Smooth muscle cell (in vitro differentiated cells): ENCODE data around the gene RETREG2. TPM values are rescaled to one million over a fixed set of nuclear protein-coding genes. Genes with fewer than 3 reads are reported as not detected.

ENCODE experiments used
- DNase-seq: peaks from one replicate; lab custom pipeline; 2025; ENCODE audit not compliant: unreplicated experiment; lab: John Stamatoyannopoulos, UW
- H2AFZ ChIP-seq: fragments of 200-600 bp; sonication (generic); 2 replicates; pipeline ENCODE4 v1.6.0; 2016; ENCODE audit warnings: antibody characterized with exemption, low read depth, mild to moderate bottlenecking
- H3F3A ChIP-seq: fragments of 200-600 bp; sonication (generic); 2 replicates; pipeline ENCODE4 v1.6.0; 2017; ENCODE audit warnings: antibody characterized with exemption, low read depth
- H3K27ac ChIP-seq: fragments of 200-600 bp; sonication (generic); 2 replicates; pipeline ENCODE4 v1.5.1; 2016; ENCODE audit warnings: low read depth, mild to moderate bottlenecking
- H3K27me3 ChIP-seq: fragments of 200-600 bp; sonication (generic); 2 replicates; pipeline ENCODE4 v1.6.1; 2016; ENCODE audit warnings: low read depth, mild to moderate bottlenecking
- H3K36me3 ChIP-seq: fragments of 200-600 bp; sonication (generic); 2 replicates; pipeline ENCODE4 v1.5.1; 2016; ENCODE audit warnings: low read depth
- H3K4me1 ChIP-seq: fragments of 200-600 bp; sonication (generic); 2 replicates; pipeline ENCODE4 v1.5.1; 2016; ENCODE audit warnings: low read depth
- H3K4me2 ChIP-seq: fragments of 200-600 bp; sonication (generic); 2 replicates; pipeline ENCODE4 v1.6.0; 2016; ENCODE audit warnings: mild to moderate bottlenecking
- H3K4me3 ChIP-seq: fragments of 200-600 bp; sonication (generic); 2 replicates; pipeline ENCODE4 v1.5.1; 2016; ENCODE audit warnings: mild to moderate bottlenecking
- H3K79me2 ChIP-seq: fragments of 200-600 bp; sonication (generic); 2 replicates; pipeline ENCODE4 v1.6.0; 2016; ENCODE audit warnings: low read depth, mild to moderate bottlenecking
- H3K9ac ChIP-seq: fragments of 200-600 bp; sonication (generic); 2 replicates; pipeline ENCODE4 v1.6.0; 2016; ENCODE audit warnings: low read depth
- H3K9me3 ChIP-seq: fragments of 200-600 bp; sonication (generic); replicated peaks from 2 replicates; pipeline ENCODE4 v1.5.1; 2016; ENCODE audit warnings: low read depth
- H4K20me1 ChIP-seq: fragments of 200-600 bp; sonication (generic); 2 replicates; pipeline ENCODE4 v1.6.0; 2016; ENCODE audit warnings: low read depth
- CTCF ChIP-seq: fragments of 200-600 bp; sonication (generic); IDR thresholded peaks from 2 replicates; pipeline ENCODE4 v1.5.1; 2017; ENCODE audit warnings: borderline replicate concordance, mild to moderate bottlenecking, antibody characterized with exemption; ENCODE audit not compliant: insufficient read depth, poor library complexity, severe bottlenecking
- WGBS: methylation state at CpG from one replicate; pipeline ENCODE4 v1.1.7; 2016; ENCODE audit warnings: low lambda C conversion rate; 5-methylcytosine and 5-hydroxymethylcytosine counted together
- polyA plus RNA-seq: library from polyadenylated mRNA; unstranded; fragments of >200 nt; fragmentation: Nextera tagmentation; extraction: Ambion mirVana; gene quantifications from 2 replicates; pipeline ENCODE4 v1.2.1, GENCODE V29; 2016
- total RNA-seq: library from RNA; depleted of rRNA; stranded (reverse); fragments of >200 nt; gene quantifications from 2 replicates; pipeline ENCODE4 v1.2.3, GENCODE V29; 2014

The RETREG2 gene
- total and polyA plus RNA-seq, 2 experiments from 2014 or later = 48.7 to 57.2 TPM

- H4K20me1 ChIP-seq = peaks cover 8% of the 10 kb centered on the region
- no peak for TF ChIP-seq CTCF
- H2AFZ ChIP-seq = peak overlapping the region; percentile 50
- peaks cover 19% of the 10 kb centered on the region for H3K36me3 ChIP-seq
- H3K27ac ChIP-seq = peak overlapping the region; percentile 96
- peaks cover 18% of the 10 kb centered on the region for H3K4me1 ChIP-seq
- H3K27me3 ChIP-seq = no peaks in the 10 kb centered on the region
- H3F3A ChIP-seq = peaks cover 7% of the 10 kb centered on the region
- H3K9me3 ChIP-seq = no peaks in the 10 kb centered on the region
- under 1% methylated on average over 24 of the region's 24 CpGs for WGBS
- H3K79me2 ChIP-seq = peaks cover 46% of the 10 kb centered on the region
- peak overlapping the region; percentile 96 for H3K9ac ChIP-seq
- H3K4me2 ChIP-seq = peak overlapping the region; percentile 99
- H3K4me3 ChIP-seq = peak overlapping the region; percentile 99
- no peak for DNase-seq
Observed at GRCh38 chr2:219230059-219230540, 52.0 kb downstream of the RETREG2 start.

GRCh38 chr2:219234331-219234730 lies 56.3 kb downstream of the RETREG2 start:
- peaks cover 19% of the 10 kb centered on the region for H3K36me3 ChIP-seq
- no peak overlapping the region for H3K9ac ChIP-seq
- H3K4me3 ChIP-seq = no peak overlapping the region
- no peak overlapping the region for H2AFZ ChIP-seq
- peaks cover 21% of the 10 kb centered on the region for H3K79me2 ChIP-seq
- DNase-seq = no peak
- 96% methylated on average over 3 of the region's 3 CpGs for WGBS
- H3K27me3 ChIP-seq = no peaks in the 10 kb centered on the region
- H4K20me1 ChIP-seq = no peaks in the 10 kb centered on the region
- no peak overlapping the region for H3K4me2 ChIP-seq
- TF ChIP-seq CTCF = no peak
- H3K4me1 ChIP-seq = peaks cover 9% of the 10 kb centered on the region
- peaks cover 7% of the 10 kb centered on the region for H3F3A ChIP-seq
- H3K9me3 ChIP-seq = no peaks in the 10 kb centered on the region
- H3K27ac ChIP-seq = no peak overlapping the region

Other genes with a start within 250 kb of the RETREG2 start
- gene CDK5R2, start 218.6 kb upstream of the RETREG2 start, total RNA-seq = not detected in 2 replicates
- 0.62 TPM in 1 of 2 replicates, not detected in the other for gene CDK5R2, start 218.6 kb upstream of the RETREG2 start, polyA plus RNA-seq
- gene FEV, start 193.1 kb upstream of the RETREG2 start, total RNA-seq = not detected in 2 replicates
- not detected in 2 replicates for gene FEV, start 193.1 kb upstream of the RETREG2 start, polyA plus RNA-seq
- not detected in 2 replicates for gene CRYBA2, start 184.9 kb upstream of the RETREG2 start, total RNA-seq
- not detected in 2 replicates for gene CRYBA2, start 184.9 kb upstream of the RETREG2 start, polyA plus RNA-seq
- gene CFAP65, start 136.8 kb upstream of the RETREG2 start, total RNA-seq = not detected in 2 replicates
- not detected in 2 replicates for gene CFAP65, start 136.8 kb upstream of the RETREG2 start, polyA plus RNA-seq
- gene IHH, start 117.4 kb upstream of the RETREG2 start, total RNA-seq = 0.09 TPM in 1 of 2 replicates, not detected in the other
- not detected in 2 replicates for gene IHH, start 117.4 kb upstream of the RETREG2 start, polyA plus RNA-seq
- 6.0 and 13.6 TPM in 2 replicates for gene NHEJ1, start 17.5 kb upstream of the RETREG2 start, total RNA-seq
- gene NHEJ1, start 17.5 kb upstream of the RETREG2 start, polyA plus RNA-seq = 8.5 and 8.6 TPM in 2 replicates
- gene SLC23A3, start 8.2 kb upstream of the RETREG2 start, total RNA-seq = not detected in 2 replicates
- gene SLC23A3, start 8.2 kb upstream of the RETREG2 start, polyA plus RNA-seq = 0.40 TPM in 1 of 2 replicates, not detected in the other
- 11.6 and 14.8 TPM in 2 replicates for gene CNPPD1, start 1.4 kb upstream of the RETREG2 start, total RNA-seq
- gene CNPPD1, start 1.4 kb upstream of the RETREG2 start, polyA plus RNA-seq = 26.0 and 35.3 TPM in 2 replicates
- 19.1 and 29.7 TPM in 2 replicates for gene ZFAND2B, start 28.5 kb downstream of the RETREG2 start, total RNA-seq
- 48.3 and 56.3 TPM in 2 replicates for gene ZFAND2B, start 28.5 kb downstream of the RETREG2 start, polyA plus RNA-seq
- gene ABCB6, start 40.7 kb downstream of the RETREG2 start, total RNA-seq = 18.2 and 29.0 TPM in 2 replicates
- 41.3 and 50.3 TPM in 2 replicates for gene ABCB6, start 40.7 kb downstream of the RETREG2 start, polyA plus RNA-seq
- gene ATG9A, start 51.4 kb downstream of the RETREG2 start, total RNA-seq = 44.1 and 58.1 TPM in 2 replicates
- 61.6 and 62.6 TPM in 2 replicates for gene ATG9A, start 51.4 kb downstream of the RETREG2 start, polyA plus RNA-seq
- gene ANKZF1, start 51.5 kb downstream of the RETREG2 start, total RNA-seq = 35.1 and 52.6 TPM in 2 replicates
- gene ANKZF1, start 51.5 kb downstream of the RETREG2 start, polyA plus RNA-seq = 31.7 and 60.5 TPM in 2 replicates
- 4.2 and 26.4 TPM in 2 replicates for gene GLB1L, start 67.2 kb downstream of the RETREG2 start, total RNA-seq
- gene GLB1L, start 67.2 kb downstream of the RETREG2 start, polyA plus RNA-seq = 2.8 and 4.1 TPM in 2 replicates
- gene STK16, start 67.2 kb downstream of the RETREG2 start, total RNA-seq = 15.2 and 17.8 TPM in 2 replicates
- 8.8 and 9.6 TPM in 2 replicates for gene STK16, start 67.2 kb downstream of the RETREG2 start, polyA plus RNA-seq
- not detected in 2 replicates for gene TUBA4B, start 75.0 kb downstream of the RETREG2 start, total RNA-seq
- not detected in 2 replicates for gene TUBA4B, start 75.0 kb downstream of the RETREG2 start, polyA plus RNA-seq
- gene TUBA4A, start 75.6 kb downstream of the RETREG2 start, total RNA-seq = 44.0 and 53.2 TPM in 2 replicates
- 29.4 and 86.5 TPM in 2 replicates for gene TUBA4A, start 75.6 kb downstream of the RETREG2 start, polyA plus RNA-seq
- gene DNAJB2, start 101.1 kb downstream of the RETREG2 start, total RNA-seq = 37.2 and 52.4 TPM in 2 replicates
- 14.3 and 24.2 TPM in 2 replicates for gene DNAJB2, start 101.1 kb downstream of the RETREG2 start, polyA plus RNA-seq
- gene PTPRN, start 131.1 kb downstream of the RETREG2 start, total RNA-seq = 10.7 and 19.4 TPM in 2 replicates
- 31.1 and 36.4 TPM in 2 replicates for gene PTPRN, start 131.1 kb downstream of the RETREG2 start, polyA plus RNA-seq
- gene RESP18, start 154.5 kb downstream of the RETREG2 start, total RNA-seq = not detected in 2 replicates
- gene RESP18, start 154.5 kb downstream of the RETREG2 start, polyA plus RNA-seq = not detected in 2 replicates
- 24.9 and 137 TPM in 2 replicates for gene DNPEP, start 209.6 kb downstream of the RETREG2 start, total RNA-seq
- 48.1 and 61.8 TPM in 2 replicates for gene DNPEP, start 209.6 kb downstream of the RETREG2 start, polyA plus RNA-seq
- gene DES, start 240.1 kb downstream of the RETREG2 start, total RNA-seq = 103 and 127 TPM in 2 replicates
- 106 and 109 TPM in 2 replicates for gene DES, start 240.1 kb downstream of the RETREG2 start, polyA plus RNA-seq